ENCODE results near the gene GPR18.
"Not testable (repeated sequence)": the region's sequence is repeated elsewhere in the genome, so short reads cannot be mapped to it uniquely, and the experiment has no call there.

The GPR18 gene

GRCh38 chr13:99211421-99212035 lies 46.7 kb downstream of the GPR18 start:
- no peak for FAIRE-seq

GRCh38 chr13:99210627-99211026 lies 47.6 kb downstream of the GPR18 start:
- not testable (repeated sequence) for FAIRE-seq; DNase-seq (ENCODE audit: low spot score)

More at GRCh38 chr13:99211421-99212035, 46.7 kb downstream of the GPR18 start:
- DNase-seq (ENCODE audit: low spot score), result no peak

GRCh38 chr13:99208845-99209527 lies 49.2 kb downstream of the GPR18 start:
- FAIRE-seq (no peak), DNase-seq (ENCODE audit: low spot score) (no peak)

GRCh38 chr13:99208185-99208584 lies 50.0 kb downstream of the GPR18 start:
- DNase-seq (ENCODE audit: low spot score) (no peak), FAIRE-seq (no peak)

- FAIRE-seq (no peak), DNase-seq (ENCODE audit: low spot score) (no peak)
Observed at GRCh38 chr13:99207511-99207910, 50.7 kb downstream of the GPR18 start.

GRCh38 chr13:99206873-99207272 lies 51.3 kb downstream of the GPR18 start:
- DNase-seq (ENCODE audit: low spot score), result no peak
- FAIRE-seq, result no peak

- FAIRE-seq (no peak), DNase-seq (ENCODE audit: low spot score) (no peak)
Observed at GRCh38 chr13:99206226-99206625, 52.0 kb downstream of the GPR18 start.

- FAIRE-seq, result no peak
Observed at GRCh38 chr13:99205621-99206220, 52.5 kb downstream of the GPR18 start.

More at GRCh38 chr13:99205621-99206220, 52.5 kb downstream of the GPR18 start:
- DNase-seq (ENCODE audit: low spot score), result no peak

Measured in urothelium cell line (cell line).